Keratinocyte (primary cell): ENCODE measurements around the gene IQSEC3. TPM values are rescaled to one million over a fixed set of nuclear protein-coding genes. Genes with fewer than 3 reads are reported as not detected.

Source experiments
- DNase-seq: peaks from one replicate; pipeline ENCODE4 v3.0.0-alpha.2; 2011; ENCODE audit warnings: low read depth, missing footprints, low spot score
- FAIRE-seq: peaks from 2 replicates; lab custom pipeline; 2011; peaks lifted over from hg19 to GRCh38; lab: Jason Lieb, UNC
- H2AFZ ChIP-seq: 2 replicates; pipeline ENCODE4 v1.6.0; 2012; ENCODE audit warnings: low read length, control low read depth, inconsistent platforms; ENCODE audit not compliant: control insufficient read depth
- H3K27ac ChIP-seq: 2 replicates; pipeline ENCODE4 v1.5.1; 2011; ENCODE audit warnings: low read length; ENCODE audit not compliant: control insufficient read depth, insufficient read depth
- H3K27me3 ChIP-seq: 3 replicates; pipeline ENCODE4 v1.6.0; 2011; ENCODE audit warnings: low read length; ENCODE audit not compliant: control insufficient read depth, insufficient read depth; ENCODE audit errors: extremely low read depth
- H3K36me3 ChIP-seq, 2 experiments: 2 replicates in 1 of 2; 3 replicates in 1 of 2; pipeline ENCODE4 v1.5.1; 2011; ENCODE audit warnings: low read length in 2 of 2, mild to moderate bottlenecking in 1 of 2; ENCODE audit not compliant: control insufficient read depth in 2 of 2, insufficient read depth in 2 of 2; ENCODE audit errors: extremely low read depth in 1 of 2
- H3K4me1 ChIP-seq: 3 replicates; pipeline ENCODE4 v1.5.1; 2011; ENCODE audit warnings: low read length; ENCODE audit not compliant: control insufficient read depth, insufficient read depth; ENCODE audit errors: extremely low read depth
- H3K4me2 ChIP-seq: 3 replicates; pipeline ENCODE4 v1.6.0; 2011; ENCODE audit warnings: low read depth, low read length; ENCODE audit not compliant: control insufficient read depth, insufficient read depth; ENCODE audit errors: extremely low read depth
- H3K4me3 ChIP-seq, 3 experiments: fragments of 200-600 bp in 1 of 3; sonication (generic) in 1 of 3; 2 replicates in 2 of 3; 3 replicates in 1 of 3; pipeline ENCODE4 v1.5.1; 2011 to 2016; ENCODE audit warnings: low read length in 3 of 3, mild to moderate bottlenecking in 3 of 3, control low read depth in 2 of 3, inconsistent platforms in 1 of 3, low read depth in 1 of 3, mixed read lengths in 1 of 3, mixed run types in 1 of 3, moderate library complexity in 1 of 3; ENCODE audit not compliant: control insufficient read depth in 2 of 3, insufficient read depth in 2 of 3; ENCODE audit errors: extremely low read depth in 1 of 3
- H3K79me2 ChIP-seq: 2 replicates; pipeline ENCODE4 v1.6.0; 2012; ENCODE audit warnings: low read length; ENCODE audit not compliant: control insufficient read depth, insufficient read depth
- H3K9ac ChIP-seq: 3 replicates; pipeline ENCODE4 v1.6.0; 2011; ENCODE audit warnings: low read length; ENCODE audit not compliant: control insufficient read depth, insufficient read depth; ENCODE audit errors: extremely low read depth
- H3K9me1 ChIP-seq: 3 replicates; pipeline ENCODE4 v1.6.0; 2011; ENCODE audit warnings: low read length; ENCODE audit not compliant: control insufficient read depth, insufficient read depth; ENCODE audit errors: extremely low read depth
- H3K9me3 ChIP-seq: 2 replicates; pipeline ENCODE4 v1.5.1; 2012; ENCODE audit warnings: low read depth, low read length; ENCODE audit not compliant: control insufficient read depth
- H4K20me1 ChIP-seq: 3 replicates; pipeline ENCODE4 v1.6.0; 2011; ENCODE audit warnings: low read length; ENCODE audit not compliant: control insufficient read depth, insufficient read depth; ENCODE audit errors: extremely low read depth
- EZH2 ChIP-seq: IDR thresholded peaks from one replicate; pipeline ENCODE4 v1.6.1; 2012; ENCODE audit warnings: inconsistent platforms, mild to moderate bottlenecking, low read length, moderate library complexity
- dilution Hi-C: fragments of 300-500 bp; cut with MboI; formaldehyde crosslinking; loops from one replicate; pipeline ENCODE4 v1.7.0; 2020; ENCODE audit warnings: low sequenced_read_pairs; ENCODE audit not compliant: extremely low pct_ligation_motif_present
- polyA plus RNA-seq, 5 experiments: library from polyadenylated mRNA; depleted of rRNA in 3 of 5; stranded (reverse) in 3 of 5; stranded (forward) in 1 of 5; unstranded in 1 of 5; fragments of >200 nt; gene quantifications; 1 replicate in 1 of 5; 2 replicates in 3 of 5; 3 replicates in 1 of 5; pipeline versions ENCODE4 v1.2.1 to v1.2.3, GENCODE V29; 2011 to 2012; ENCODE audit warnings: missing spikeins in 2 of 5, low read depth in 1 of 5, low replicate concordance in 1 of 5
- TF ChIP-seq, protein P1 (sequence below), 3 experiments: IDR thresholded peaks in 1 of 3; conservative IDR thresholded peaks in 1 of 3; optimal IDR thresholded peaks in 1 of 3; 2 replicates in 2 of 3; 3 replicates in 1 of 3; pipeline versions ENCODE3 to v1.5.1; 2011; ENCODE audit warnings: low read length in 3 of 3, mild to moderate bottlenecking in 3 of 3, moderate library complexity in 2 of 3, control low read depth in 1 of 3, inconsistent platforms in 1 of 3; ENCODE audit not compliant: insufficient read depth in 2 of 3; ENCODE audit errors: extremely low read depth in 1 of 3

IQSEC3 gene
- polyA plus RNA-seq, 1 donor (not counting 4 experiments of a cell fraction or from before 2014, with no cell fraction given): not detected

DNA sequence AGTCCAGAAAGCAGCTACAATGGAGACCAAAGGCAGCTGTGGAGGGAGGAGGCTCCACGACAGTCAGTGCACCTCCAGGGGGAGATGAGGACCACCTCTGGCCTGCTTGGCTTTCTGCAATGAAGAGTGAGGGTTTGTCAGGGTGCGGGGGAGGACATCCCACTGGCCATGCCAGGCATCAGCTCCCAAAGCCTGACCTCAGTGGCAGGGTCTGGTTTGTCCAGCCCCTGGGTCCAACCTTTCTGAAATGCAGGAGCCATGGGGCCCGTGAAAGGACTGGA is 112.2 kb downstream of the IQSEC3 start:
- no peaks in the 10 kb centered on the region for H4K20me1 ChIP-seq
- no peak for FAIRE-seq
- peaks cover 6% of the 10 kb centered on the region for H3K27me3 ChIP-seq
- TF ChIP-seq, protein P1, sequence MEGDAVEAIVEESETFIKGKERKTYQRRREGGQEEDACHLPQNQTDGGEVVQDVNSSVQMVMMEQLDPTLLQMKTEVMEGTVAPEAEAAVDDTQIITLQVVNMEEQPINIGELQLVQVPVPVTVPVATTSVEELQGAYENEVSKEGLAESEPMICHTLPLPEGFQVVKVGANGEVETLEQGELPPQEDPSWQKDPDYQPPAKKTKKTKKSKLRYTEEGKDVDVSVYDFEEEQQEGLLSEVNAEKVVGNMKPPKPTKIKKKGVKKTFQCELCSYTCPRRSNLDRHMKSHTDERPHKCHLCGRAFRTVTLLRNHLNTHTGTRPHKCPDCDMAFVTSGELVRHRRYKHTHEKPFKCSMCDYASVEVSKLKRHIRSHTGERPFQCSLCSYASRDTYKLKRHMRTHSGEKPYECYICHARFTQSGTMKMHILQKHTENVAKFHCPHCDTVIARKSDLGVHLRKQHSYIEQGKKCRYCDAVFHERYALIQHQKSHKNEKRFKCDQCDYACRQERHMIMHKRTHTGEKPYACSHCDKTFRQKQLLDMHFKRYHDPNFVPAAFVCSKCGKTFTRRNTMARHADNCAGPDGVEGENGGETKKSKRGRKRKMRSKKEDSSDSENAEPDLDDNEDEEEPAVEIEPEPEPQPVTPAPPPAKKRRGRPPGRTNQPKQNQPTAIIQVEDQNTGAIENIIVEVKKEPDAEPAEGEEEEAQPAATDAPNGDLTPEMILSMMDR (optimal IDR thresholded peaks at IDR 0.05 in 1 of 3, IDR thresholded peaks at IDR 0.05 in 1 of 3, conservative IDR thresholded peaks at IDR 0.05 in 1 of 3; ENCODE audit: extremely low read depth in 1 of 3, insufficient read depth in 2 of 3, low read length in 3 of 3): no peak
- TF ChIP-seq EZH2: no peak
- H3K4me1 ChIP-seq: peaks cover 6% of the 10 kb centered on the region
- no peaks in the 10 kb centered on the region for H3K36me3 ChIP-seq
- no peaks in the 10 kb centered on the region for H3K9me3 ChIP-seq
- dilution Hi-C loops: no loop called here
- no peak for DNase-seq
- H3K79me2 ChIP-seq: no peaks in the 10 kb centered on the region
- no peak overlapping the region for H3K27ac ChIP-seq
- no peaks in the 10 kb centered on the region for H3K9me1 ChIP-seq
- H3K9ac ChIP-seq: no peak overlapping the region
- no peak overlapping the region for H3K4me3 ChIP-seq
- no peak overlapping the region for H2AFZ ChIP-seq
- no peak overlapping the region for H3K4me2 ChIP-seq

DNA sequence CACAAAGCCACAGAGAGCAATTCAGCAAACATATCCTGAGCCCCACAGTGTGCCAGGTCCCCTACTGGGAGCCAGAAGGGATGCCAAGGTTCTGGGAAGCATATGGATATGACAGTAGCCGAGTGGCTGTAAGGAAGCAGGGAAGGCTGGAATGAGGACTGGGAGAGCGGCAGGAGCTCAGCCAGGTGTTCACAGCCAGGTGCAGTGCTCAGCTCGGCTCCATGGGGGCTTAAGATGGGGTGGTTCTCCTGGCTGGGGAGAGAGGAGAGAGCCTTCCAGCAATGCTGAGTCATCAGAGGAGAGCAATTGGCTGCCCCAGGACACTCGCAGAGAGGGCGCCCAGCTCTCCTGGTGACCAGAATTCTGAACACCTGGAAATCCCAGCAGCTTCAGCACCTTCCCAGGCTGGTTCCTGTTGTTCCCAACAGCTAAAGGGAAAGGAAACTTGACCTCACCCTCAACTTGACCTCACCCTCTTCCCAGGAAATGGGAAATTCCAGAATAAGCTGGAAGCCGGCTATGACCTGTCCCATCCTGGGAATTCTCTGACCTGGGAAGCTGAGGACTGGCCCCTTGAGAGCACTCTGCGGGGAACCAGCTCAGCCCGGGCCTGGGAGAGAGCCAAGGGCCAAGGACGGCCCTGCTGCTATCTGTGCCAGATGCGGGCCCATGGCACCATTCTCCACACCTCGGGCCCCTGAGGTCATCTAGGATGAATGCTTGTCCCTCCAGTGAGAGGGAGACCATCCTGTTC is 112.7 kb downstream of the IQSEC3 start:
- peaks cover 4% of the 10 kb centered on the region for H3K27me3 ChIP-seq
- no peak overlapping the region for H3K27ac ChIP-seq
- H3K4me3 ChIP-seq: no peak overlapping the region
- no peak overlapping the region for H3K4me2 ChIP-seq
- no peak overlapping the region for H2AFZ ChIP-seq
- H3K9me1 ChIP-seq: no peaks in the 10 kb centered on the region
- TF ChIP-seq EZH2: no peak
- TF ChIP-seq, protein P1 (optimal IDR thresholded peaks at IDR 0.05 in 1 of 3, IDR thresholded peaks at IDR 0.05 in 1 of 3, conservative IDR thresholded peaks at IDR 0.05 in 1 of 3; ENCODE audit: extremely low read depth in 1 of 3, insufficient read depth in 2 of 3, low read length in 3 of 3): no peak
- dilution Hi-C loops: no loop called here
- no peaks in the 10 kb centered on the region for H3K36me3 ChIP-seq
- no peaks in the 10 kb centered on the region for H3K9me3 ChIP-seq
- no peak overlapping the region for H3K9ac ChIP-seq
- H4K20me1 ChIP-seq: no peaks in the 10 kb centered on the region
- peaks cover 6% of the 10 kb centered on the region for H3K4me1 ChIP-seq
- FAIRE-seq (no peak), DNase-seq (no peak)
- H3K79me2 ChIP-seq: no peaks in the 10 kb centered on the region
